CD4-positive, alpha-beta T cell treated with Interleukin-17A for 1 hour (primary cell): ENCODE data around the gene EYA2.

Source experiments
- DNase-seq: peaks from one replicate; pipeline ENCODE4 v3.0.0-alpha.2; 2020

Gene EYA2

DNA sequence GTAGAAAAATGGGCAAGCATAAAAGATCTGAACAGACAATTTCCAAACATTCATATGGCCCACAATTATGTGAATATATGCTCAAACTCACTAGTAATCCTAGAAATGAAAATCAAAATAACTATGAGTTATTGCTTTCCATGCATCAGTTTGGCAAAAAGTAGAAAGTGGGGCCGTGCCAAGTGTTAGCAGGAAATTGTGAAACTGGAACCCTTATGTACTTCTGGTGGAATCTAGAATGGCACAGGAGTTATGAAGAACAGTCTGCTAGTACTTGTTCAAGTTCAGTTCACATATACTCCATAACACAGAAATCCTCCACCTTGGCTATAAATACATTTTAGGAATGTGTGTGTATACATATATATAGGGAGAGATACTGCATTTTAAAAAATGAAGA lies 89.8 kb downstream of the EYA2 start:
- DNase-seq = no peak

DNA sequence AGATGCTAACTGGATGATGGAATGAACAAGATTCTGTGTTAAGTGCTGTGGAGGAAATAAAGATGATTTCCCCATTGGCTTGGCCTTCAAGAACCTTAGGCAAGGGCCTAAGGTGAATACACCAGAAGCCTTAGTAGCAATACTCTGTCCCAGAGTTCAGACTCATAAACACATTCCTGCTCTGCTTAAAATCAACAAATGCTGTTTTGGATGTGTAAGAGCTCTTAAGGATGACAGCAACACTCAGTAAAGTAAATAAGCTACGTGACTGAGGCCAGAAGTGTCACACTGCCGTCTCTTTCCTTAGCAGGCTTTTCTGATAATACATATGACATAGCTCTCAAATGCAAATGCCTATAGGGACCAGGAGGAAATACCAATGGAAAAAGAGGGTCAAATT lies 90.6 kb downstream of the EYA2 start:
- no peak for DNase-seq

DNA sequence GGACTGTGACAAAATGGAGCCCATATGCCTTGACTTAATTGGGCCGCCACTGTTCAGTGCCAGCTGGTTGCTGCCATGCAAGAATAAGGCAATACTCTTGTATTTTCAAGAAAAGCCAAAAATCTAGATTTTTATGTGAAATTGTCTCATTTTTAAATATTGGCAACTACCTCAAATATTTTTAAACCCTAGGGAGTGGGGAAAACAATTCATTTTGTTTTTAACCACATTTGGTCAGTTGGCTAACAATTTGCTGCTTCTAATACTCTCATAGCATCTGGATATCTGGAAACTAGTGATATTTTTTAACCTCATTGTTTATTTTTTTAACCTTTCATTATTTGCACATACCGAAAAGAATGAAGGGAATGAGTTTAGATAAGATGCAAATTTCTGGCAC lies 91.0 kb downstream of the EYA2 start:
- DNase-seq = no peak

DNA sequence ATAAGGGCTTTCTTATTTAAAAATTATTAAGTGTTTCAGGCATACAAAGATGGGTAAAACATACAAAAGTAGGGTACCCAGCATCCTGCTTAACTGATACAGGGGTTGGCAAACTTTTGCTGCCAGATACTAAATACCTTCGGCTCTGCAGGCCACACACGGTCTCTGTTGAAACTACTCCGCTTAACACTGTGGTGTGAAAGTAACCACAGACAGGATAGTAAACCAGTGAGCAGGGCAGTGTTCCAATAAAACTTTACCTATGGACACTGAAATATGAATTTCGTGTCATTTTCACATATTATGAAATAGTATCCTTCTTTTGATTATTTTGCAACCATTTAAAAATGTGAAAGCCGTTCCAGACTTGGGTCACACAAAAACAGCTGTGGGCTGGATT lies 92.4 kb downstream of the EYA2 start:
- no peak for DNase-seq

DNA sequence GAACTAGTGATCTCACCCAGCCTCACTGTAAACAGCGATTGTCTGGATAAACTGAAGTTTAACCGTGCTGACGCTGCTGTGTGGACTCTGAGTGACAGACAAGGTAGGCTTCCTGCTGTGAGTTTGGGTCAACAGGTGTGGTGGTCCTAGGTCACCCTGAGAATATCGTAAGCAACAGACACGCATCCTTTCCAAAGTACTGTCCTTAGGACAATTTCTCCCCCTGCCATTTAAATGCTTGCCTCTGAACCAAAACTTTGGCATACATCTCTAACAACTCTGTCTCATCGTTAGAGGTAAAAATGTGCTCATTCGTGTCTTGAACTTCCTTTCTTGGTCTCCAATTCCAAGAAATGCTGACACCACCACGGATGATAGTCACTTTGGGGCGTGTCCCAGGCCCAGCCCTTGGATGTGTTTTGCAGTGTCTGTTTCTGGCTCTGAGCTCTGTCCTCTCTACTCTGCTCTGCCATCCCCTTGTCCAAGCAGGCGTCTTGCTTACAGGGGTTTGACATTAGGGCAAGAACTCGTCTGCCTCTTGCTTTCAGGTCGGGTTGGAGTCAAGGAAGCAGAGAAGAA lies 95.5 kb downstream of the EYA2 start:
- no peak for DNase-seq

DNA sequence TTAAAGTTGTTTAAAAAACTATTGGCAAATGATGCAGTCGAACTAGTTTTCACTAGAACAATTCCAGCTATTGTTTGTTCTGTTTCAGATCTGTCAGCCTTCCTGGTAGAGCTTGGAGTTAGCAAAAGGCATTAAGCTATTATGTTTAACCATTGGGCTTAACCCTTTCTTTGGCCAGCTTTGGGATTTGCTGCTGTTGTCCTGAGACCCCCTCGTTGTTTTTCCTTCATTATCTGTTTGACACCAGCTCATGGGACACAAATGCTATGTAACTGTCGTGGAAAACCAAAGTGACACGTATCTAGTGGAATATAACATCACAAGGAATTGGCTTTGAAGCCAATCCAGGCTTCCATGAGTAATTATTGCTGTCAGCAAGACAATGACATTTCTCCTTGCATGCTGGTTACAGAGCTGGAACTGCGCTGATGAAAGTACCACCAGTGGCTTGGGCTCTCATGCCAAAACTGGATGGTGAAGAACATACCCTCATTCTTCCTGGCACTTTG lies 96.0 kb downstream of the EYA2 start:
- no peak for DNase-seq

DNA sequence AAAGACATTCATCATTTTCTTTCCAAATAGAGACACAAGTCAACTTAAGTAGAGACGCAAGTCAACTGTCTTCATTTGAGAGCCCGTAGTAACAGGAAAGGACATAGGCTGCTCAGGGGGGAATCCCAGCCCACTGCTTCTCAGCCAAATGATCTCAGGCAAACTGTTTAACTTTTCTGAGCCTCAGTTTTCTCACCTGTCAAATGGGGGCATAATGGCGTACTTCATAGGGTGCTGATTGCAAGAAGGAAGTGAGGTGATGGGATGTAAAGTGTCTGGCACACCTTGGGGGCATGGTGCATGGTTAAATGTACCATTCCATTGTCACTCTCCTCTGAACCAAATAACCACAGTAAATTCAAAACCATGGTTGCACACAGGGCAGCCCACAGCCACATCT lies 96.5 kb downstream of the EYA2 start:
- no peak for DNase-seq

DNA sequence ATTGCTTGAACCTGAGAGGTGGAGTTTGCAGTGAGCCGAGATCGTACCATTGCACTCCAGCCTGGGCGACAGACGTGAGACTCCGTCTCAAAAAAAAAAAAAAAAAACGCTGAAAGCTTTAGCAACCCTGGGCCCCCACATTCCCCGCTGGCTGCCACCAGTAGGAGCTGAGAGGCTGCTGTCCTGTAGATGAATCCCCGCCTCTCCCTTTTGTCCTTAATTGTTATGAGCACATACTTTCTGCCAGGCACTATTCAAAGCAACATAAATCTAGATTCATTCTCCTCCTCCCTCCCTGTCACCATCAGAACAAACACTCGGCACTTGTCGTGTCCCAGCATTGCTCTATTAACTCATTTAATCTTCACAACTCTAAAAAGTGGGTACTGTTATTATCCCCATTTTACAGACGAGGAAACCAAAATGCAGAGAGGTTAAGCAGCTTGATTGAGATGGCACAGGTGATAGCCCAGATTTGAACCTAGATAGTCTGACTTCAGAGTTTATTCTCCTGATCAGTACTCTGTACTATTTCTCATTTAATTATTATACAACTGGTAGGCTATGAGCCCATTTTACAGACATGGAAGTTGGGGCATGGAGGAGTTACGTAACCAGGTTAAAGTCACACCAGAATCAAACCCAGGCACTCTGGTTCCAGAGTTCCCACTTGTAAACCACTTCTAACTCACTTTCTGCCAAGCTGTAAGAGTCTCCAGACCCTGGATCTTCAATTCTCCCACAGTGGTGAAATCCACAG lies 97.4 kb downstream of the EYA2 start:
- DNase-seq = no peak

DNA sequence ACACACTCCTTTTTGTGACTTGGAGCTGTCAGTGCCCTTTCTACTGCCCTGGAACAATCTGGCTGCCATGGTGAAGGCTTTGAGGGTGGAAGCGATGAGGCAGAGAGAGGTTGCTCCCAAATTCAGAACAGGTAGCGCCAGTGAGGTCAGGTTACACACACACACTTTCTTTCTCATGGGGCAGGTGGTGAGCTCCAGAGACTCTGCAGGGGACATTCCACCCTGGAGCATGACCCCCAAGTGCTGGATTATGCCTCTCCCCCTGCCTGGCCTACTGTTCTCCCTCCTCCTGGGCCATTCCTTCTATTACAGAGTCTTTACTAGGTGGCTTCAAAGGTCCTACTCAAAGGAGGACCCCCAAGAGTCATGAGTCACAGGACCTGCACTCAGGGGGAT lies 98.0 kb downstream of the EYA2 start:
- no peak for DNase-seq

DNA sequence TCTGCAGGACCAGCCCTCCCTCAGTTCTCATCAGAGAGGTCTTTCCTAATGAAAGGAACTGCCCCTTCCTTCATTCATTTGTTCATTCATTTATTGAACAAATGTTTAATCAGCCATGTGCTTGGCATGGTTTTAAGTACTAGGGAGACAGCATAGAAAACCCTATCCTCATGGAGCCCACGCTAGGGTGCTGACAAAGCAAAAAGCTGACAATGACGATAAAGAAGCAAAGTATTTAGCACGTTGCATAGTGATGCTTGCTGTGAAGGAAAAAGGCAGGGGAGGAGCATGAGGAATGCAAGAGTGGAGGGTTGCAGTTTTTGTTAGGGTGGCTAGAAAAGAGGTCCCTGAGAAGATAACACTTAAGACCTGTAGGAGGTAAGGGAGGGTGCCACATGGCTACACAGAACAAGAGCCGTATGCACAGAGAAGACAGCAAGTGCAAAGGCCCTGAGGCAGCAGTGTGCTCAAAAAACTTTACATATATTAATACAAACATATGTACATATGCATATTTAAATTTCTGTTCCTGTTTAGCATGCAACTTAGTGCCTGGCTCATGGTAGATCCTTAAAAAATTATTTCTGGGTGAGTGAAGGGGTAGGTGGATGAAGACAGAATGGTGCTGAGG lies 98.9 kb downstream of the EYA2 start:
- no peak for DNase-seq

DNA sequence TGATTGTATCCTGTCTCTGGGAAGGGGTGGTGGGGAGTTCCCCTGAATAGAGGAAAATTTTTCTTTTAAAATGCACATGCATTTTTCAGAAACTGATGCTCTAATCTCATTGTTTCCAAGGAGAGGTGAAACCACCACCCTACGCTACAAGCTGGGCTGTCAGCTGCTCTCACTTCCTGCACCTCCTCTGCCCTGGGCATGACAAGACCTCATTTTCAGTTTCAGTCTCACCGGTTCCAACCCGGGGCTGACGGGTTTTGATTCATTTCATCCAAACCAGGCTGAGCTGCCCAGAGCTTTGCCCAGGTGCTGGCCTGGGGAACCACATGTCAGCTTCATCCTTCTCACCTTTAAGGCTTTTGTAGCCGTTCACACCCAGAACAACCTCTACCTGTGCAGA lies 99.7 kb downstream of the EYA2 start:
- peak; percentile 47 for DNase-seq

DNA sequence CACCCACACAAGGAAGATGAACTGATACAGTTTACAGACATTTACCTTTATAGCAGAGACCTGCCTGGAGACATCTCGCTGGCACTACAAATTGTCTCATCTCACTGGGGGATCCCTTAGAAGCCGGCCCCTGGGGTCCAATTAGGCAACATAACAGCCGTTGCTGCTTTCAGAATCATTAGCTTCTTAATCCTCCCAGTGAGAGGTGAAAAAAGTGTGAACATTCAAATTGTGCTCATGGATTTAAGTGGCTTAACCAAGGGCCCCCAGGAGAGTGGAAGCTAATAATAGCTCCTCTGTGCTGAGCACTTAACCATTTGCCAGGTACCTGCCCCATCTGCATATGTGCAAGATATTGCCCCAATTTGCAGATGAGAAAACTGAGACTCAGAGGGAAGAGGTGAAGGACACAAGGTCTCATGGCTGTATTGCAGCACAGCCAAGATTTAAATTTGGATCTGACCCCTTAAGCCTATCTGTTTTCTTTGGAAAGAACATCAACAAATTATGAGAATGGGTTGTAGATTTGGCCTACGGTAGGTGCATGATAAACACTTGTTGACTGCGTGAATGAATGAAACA lies 101.0 kb downstream of the EYA2 start:
- DNase-seq = no peak

DNA sequence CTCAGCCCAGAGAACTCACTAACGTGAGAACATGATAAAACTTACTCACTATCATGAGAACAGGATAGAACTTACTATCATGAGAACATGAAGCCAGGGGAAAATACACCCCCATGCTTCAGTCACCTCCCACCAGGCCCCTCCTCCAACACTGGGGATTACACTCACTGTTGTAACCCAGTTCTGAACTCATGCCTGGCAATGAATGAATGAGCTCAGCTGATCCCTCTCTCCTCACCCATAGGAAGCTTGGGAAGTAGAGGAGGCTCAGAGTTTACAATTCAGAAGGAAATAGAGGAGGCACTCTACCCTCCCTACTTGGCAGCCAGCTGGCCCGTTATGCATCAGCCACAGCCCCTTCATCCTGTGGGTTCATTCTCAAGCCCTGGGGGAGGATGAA lies 102.5 kb downstream of the EYA2 start:
- no peak for DNase-seq

DNA sequence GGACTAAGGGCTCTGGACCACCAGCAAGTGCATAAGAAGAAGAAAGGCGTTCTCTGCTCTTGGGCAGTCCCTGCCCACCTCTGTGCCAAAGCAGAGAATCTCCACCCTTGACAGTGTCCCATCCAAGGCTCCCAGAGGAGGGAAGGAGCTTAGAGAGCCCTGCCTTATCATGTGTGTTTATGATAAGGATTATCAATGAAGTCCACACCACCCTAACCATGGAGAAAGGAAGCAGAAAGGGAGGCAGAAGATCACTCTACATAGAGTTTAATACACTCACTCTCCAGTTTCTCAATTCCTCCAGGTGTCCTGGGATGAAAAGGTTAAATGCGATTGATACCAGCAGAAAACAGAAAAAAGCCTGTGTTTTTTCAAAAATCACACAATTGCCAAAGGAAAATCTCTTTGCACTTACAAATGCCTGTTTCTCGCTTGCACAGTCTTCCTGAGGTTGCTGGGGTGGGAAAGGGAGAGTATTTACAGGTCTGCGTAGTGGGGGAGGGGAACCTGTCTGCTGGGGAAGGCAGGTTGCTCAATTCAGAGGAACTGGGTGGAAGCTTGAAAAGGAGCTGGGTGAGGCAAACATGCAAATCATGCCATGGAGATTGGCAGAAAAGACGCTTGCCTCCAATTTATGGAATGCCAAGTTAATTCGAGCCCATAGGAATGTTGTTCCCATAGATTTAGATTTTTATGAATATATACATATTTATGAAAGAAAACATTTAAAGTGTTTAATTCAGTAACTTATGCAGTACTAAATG lies 104.0 kb downstream of the EYA2 start:
- DNase-seq = no peak

DNA sequence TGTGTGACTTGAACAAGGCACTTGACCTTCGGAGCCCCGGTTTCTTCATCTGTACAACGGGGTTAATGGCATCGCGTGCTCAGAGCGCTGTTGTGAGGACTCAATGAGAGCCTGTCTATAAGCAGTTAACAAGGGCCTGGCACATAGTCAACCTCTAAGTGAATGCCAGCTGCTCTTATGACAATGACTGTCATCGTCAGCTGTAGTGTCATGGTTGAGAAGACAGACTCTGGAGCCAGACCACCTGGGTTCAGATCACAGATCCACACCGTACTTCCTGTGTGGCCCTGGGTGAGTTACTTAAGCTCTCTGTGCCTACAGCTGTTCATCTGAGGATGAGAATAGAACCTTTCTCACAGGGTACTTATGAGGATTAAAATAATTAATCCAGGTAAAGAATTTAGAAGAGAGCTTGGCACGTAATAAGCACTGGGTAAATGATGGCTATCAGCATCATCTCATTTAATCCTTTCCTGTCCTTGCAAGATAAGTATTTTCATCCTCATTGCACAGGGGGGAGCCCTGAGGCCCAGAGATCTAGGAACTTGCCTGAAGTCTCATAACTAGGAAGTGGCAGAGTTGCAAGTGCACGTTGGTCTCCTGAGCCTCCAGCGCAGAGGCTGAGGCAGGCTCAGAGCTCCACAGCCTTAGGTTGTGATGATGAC lies 105.3 kb downstream of the EYA2 start:
- no peak for DNase-seq

DNA sequence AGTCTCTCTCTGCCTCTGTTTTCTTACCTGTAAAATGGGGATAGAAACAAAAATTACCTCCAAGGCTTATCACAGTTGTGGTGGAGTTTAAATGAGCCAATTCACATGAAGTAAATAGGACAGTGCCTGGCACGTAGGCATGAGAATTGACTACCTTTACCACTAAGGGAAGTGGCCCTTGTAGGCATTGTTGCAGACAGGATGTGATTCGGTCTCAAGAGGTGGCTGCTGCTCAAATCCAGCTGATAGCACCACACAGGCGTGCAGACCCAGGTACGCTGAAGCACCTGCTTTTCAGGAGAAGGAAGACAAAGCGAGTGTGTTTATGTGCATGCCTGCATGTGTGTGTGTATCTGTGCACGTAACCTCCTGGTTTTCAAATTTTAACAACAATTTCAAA lies 108.6 kb downstream of the EYA2 start:
- DNase-seq = no peak

DNA sequence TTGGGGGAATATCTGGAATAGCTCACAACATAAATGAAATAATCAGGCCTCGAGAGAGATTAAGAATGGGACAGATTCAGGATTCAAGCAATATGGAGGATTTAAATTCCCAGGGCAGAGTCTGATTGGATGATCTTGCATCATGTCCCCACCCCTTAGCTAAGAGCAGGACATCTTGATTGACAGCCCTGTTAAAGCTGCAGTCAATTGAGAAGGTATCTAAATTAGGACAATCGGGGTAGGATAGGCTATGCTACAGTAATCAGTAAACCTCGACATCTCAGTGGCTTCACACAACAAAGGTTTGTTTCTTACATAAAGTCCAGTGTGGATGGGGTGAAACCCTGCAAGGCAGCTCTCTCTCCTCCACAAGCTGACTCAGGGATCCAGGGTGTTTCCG lies 109.5 kb downstream of the EYA2 start:
- DNase-seq = no peak

DNA sequence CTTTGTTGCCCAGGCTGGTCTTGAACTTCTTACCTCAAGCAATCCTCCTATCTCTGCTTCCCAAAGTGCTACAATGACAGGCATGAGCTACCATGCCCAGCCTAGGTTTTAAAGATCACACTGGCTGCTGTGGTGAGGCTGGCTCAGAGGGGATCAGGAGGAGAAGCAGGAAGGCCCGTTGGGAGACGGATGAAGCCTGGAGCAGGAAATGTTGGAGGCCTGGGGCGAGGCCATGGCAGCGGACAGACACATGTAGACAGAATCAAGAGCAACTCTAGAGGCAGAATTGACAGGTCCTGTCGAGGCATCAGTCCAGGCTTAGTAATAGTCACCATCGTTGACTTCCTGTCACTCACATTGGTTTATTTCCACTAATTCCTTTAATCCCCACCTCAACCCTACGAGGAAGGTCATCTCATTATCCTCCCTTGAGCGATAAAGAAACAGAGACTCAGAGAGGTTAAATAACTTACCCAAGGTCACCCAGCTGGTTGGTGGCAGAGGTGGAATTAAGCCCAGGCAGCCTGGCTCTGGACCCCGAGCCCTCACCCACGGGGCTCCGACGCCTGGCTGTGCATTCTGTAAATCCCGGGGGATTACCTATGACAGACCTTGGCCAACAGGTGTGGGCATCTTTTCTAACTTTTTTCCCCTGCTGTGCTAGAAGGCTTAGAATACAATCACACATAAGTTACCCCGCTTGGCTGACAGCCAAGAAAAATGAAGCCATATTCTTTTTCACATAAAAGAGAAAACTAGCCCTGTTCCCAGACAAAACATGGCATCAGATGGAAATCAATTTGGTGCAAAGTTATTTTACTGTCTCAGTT lies 113.4 kb downstream of the EYA2 start:
- DNase-seq = no peak

DNA sequence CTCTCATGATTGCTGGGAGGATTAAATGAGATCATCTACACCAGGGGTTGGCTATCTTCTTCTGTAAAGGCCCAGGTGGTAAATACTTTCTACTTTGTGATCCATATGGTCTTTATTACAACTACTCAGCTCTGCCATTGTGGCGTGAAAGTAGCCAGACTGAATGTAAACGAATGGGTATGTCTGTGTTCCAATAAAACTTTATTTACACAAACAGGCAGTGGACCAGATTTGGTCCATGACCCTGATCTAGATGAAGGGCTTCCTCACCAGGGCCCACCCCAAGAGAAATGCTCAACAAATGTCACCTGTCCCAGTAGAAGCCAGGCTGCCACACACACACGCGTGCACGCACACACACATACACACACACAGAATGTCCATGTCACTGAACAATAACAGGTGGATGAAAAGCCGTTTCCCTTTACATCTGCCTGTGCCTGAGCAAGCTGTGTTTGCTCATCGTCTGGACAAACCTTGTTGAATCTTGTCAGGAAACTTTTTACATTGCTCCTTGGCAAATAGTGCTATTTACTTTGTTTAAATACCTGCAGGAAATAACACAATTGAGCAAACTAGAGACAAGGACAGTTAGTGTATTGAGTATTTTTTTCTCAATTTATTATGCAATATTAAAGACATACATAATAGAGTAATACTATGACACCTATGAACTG lies 114.3 kb downstream of the EYA2 start:
- no peak for DNase-seq

DNA sequence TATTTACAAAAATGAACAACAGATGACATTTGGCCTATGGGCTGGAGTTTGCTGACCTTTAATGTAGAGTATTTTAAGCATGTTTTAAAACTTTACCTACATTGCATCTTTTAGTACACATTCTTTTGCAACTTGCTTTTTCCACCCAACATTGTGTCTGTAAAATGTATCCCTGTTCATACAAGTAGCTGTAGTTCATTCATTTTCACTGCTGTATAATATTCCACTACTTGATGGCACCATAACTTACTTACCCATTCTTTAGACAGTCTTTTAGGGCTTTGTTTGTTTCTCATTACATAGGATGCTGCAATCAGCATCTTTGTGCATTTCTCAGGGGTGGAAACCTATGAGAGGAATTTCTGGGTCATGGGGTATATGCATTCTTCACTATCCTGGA lies 115.1 kb downstream of the EYA2 start:
- DNase-seq = no peak

DNA sequence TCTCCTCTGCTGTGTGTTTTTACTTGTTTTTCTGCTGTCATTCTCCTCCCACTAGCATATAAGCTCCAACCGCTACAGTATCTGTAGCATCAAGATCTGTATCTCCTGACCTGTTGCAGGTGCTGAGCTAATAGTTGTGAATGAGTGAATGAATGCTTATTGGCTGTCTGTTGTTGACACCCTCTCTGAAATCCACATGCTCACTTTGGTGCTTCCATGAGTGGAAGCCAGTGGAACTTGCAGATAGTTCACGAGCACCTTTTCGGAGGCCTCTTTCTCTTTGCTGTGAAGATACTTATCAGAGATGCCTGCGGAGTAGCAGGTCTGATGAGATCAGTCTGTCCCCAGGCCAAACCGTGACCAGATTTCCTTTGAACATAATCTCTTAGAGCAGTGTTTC lies 117.3 kb downstream of the EYA2 start:
- no peak for DNase-seq
